SU-DHL-6 (cell line): ENCODE measurements around the gene STK17A.

Source experiments
- EZH2phosphoT487 ChIP-seq: fragments of 200-600 bp; sonication (generic), shearing (Covaris generic); conservative IDR thresholded peaks from 2 replicates; pipeline ENCODE4 v1.6.1; 2018; ENCODE audit warnings: mild to moderate bottlenecking, antibody characterized with exemption, low read length, moderate library complexity, mixed read lengths
- TF ChIP-seq, protein P1 (sequence below): fragments of 200-600 bp; sonication (generic); IDR thresholded peaks from one replicate; pipeline ENCODE4 v1.5.1; 2017; ENCODE audit warnings: antibody characterized with exemption, mild to moderate bottlenecking, low read length, moderate library complexity; ENCODE audit not compliant: insufficient read depth, poor library complexity, severe bottlenecking

DNA sequence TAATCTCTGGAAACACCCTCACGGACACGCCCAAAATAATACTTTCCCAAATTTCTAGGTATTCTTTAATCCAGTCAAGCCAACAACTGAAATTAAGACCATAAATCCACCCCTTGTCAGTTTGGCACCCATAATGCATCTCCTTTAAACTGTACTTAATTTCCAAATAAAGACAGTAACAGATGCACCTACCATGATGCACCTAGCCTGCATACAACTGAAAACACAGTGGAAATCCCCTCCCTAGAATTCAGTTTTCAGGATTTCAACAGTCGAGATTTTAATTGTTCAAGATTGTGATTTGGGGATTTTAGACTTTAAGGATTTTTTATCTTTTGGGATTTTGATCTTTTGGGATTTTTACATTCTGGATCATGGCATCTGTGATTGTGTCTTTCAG is 17.1 kb downstream of the STK17A start:
- TF ChIP-seq, protein P1, sequence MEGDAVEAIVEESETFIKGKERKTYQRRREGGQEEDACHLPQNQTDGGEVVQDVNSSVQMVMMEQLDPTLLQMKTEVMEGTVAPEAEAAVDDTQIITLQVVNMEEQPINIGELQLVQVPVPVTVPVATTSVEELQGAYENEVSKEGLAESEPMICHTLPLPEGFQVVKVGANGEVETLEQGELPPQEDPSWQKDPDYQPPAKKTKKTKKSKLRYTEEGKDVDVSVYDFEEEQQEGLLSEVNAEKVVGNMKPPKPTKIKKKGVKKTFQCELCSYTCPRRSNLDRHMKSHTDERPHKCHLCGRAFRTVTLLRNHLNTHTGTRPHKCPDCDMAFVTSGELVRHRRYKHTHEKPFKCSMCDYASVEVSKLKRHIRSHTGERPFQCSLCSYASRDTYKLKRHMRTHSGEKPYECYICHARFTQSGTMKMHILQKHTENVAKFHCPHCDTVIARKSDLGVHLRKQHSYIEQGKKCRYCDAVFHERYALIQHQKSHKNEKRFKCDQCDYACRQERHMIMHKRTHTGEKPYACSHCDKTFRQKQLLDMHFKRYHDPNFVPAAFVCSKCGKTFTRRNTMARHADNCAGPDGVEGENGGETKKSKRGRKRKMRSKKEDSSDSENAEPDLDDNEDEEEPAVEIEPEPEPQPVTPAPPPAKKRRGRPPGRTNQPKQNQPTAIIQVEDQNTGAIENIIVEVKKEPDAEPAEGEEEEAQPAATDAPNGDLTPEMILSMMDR = no peak
- TF ChIP-seq EZH2phosphoT487 = no peak
